GM19193 (cell line): ENCODE data around the gene DPP4.

ENCODE experiments used
- POLR2A ChIP-seq: IDR thresholded peaks from 4 replicates; pipeline ENCODE4 v1.6.1; 2011; ENCODE audit not compliant: insufficient read depth, insufficient read length; ENCODE audit errors: extremely low read depth

DPP4 gene

DNA sequence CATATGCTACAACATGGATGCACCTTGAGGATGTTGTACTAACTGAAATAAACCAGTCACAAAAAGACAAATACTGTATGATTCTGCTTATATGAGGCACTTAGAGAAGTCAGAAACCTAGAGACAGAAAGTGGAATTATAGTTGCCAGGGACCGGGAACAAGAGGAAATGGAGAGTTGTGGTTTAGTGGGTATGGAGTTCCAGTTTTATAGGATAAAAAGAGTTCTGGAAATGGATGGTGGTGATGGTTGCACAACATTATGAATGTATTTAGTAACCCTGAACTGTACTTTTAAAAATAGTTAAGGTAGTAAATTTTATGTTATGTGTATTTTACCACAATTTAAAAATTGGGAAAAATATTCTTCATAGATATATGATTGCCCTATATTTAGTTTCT lies 97.7 kb downstream of the DPP4 start:
- TF ChIP-seq POLR2A = no peak

DNA sequence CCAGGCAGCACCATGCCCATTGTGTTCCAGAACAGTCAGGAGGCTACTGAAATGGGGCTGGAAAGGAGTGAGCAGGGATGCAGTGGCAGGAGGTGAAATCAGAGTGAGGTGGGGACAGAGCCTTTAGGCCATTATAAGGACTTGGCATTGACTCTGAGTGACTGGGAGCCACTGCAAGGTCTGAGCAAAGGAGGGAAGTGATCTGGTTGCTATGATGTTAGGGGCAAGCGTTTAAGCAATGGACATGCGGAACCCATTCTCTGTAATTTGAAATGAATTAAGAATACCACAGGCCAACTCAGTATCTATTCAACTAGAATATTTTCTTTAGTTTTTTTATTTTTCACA lies 98.2 kb downstream of the DPP4 start:
- no peak for TF ChIP-seq POLR2A

DNA sequence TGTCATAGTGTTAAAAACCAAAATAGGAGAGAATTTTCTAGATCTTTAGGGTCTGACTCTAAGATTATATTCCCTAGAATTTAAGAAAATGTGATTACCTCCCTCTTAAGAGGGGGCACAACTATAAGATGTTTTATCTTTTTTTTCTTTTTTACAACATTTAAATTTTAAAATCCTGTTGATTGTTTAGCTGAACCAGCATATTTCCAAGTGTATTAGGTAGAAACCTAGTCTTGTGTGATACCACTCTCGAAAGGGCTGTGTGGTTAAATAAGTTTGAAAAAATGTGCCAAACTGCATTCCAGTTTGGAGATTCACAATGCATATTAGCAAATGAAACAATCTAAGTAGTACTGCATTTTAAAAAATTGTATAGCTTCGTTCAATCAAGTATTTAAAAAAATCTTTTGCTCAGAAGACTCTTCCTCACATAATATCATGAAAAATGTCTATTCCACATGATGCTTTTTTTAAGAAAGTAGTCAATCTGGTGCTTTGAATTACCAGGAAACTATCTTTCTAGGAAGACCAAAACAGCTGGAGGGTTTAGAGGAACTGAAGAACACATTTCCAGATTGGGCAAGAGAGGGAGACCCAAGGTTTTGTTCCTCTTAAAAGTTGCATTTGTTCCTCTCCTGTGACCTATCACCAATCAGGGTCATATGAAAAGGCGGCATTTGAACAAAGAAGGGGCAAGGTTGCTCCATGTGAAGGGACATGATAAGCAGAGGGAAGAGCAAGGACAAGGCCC lies 98.8 kb downstream of the DPP4 start:
- no peak for TF ChIP-seq POLR2A

DNA sequence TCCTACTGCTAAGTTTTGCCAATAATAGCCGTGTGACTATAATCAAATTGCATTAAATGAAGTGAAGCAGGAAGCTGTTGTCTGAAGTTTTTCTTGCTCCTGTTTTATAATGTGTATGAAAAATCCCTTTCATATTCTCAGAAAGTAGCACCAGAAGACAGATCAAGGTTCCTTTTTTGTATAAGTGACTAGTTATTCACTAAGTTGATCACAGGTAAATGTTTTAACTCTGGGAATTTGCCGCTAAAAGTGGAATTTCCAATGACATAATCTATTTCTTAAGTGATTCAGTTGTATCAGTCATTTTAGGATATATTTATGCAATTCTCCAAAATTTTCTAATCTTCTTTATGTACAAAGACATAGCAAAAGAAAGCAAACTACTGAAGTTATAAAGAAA lies 99.6 kb downstream of the DPP4 start:
- no peak for TF ChIP-seq POLR2A

DNA sequence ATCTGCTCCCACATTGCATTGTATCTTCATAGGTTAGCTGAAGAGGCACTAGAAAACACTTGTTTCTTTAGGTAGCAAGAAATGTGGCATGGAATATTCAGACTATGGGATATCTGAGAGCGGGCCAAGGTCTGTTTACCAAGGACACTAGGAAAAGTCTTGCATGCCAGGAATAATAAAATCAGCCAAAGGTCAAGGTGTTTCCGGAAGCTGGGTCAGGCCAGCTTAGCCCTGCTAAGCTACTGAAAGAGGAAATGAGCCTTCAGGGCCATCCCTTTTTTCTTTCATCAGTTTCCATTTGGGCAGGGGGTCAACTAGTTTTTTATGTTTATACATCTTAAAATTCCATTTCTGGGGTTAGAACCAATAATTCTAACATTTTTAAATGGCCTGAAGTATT lies 101.1 kb downstream of the DPP4 start:
- no peak for TF ChIP-seq POLR2A

DNA sequence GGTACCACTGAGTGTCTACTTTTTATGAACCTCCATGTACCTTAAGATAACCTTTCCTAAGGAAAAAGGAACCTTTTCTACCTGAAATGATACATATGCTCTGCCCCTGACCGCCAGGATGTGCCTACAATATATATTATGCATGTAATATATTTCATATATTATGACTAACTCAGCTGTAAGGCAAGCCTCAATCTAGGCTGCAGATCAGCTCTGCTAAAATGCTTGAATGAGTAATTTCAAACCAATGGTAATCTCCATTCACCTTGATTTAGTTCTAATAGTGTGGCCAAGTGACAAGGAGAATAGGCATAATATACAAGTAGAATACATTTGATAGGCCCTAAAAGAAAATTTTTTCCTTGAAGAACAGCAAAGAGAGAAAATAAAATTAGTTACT lies 101.8 kb downstream of the DPP4 start:
- no peak for TF ChIP-seq POLR2A

DNA sequence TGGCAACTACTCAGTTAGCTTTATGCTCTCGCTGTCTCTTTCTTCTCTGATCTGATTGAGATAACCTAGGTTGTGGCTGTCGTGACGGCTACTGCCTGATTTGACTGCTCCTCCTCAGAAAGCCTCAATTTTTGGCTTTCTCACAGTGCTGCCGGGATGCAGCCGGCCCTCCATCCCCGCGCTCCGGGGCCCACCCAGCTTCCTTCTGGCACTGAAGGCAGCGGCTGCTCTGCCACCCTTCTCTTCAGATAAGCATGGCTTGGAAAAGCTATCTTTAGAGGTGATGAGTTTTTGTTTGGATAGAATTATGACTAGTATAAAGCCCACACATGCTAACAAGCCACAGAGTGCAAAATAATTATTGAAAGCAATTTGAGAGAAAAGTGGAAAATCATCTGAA lies 102.5 kb downstream of the DPP4 start:
- TF ChIP-seq POLR2A = no peak

DNA sequence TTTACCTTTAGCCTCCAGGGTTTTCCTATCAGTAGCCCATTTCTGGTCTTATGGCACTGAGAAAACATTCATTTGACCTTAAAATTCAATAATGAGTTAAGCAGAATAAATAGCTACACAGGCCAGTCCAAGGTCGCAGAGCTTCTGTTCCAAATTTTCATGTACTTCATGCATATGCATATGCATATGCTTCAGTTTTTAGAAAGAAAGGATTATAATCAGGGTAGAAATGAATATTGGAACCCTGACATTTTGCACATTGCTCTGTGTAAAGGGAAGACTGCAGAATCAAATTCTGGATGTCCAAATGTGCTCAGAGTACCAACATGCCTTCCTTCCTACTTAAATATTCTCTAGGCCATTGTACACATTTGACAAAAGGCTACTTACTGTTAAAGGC lies 104.9 kb downstream of the DPP4 start:
- TF ChIP-seq POLR2A = no peak

DNA sequence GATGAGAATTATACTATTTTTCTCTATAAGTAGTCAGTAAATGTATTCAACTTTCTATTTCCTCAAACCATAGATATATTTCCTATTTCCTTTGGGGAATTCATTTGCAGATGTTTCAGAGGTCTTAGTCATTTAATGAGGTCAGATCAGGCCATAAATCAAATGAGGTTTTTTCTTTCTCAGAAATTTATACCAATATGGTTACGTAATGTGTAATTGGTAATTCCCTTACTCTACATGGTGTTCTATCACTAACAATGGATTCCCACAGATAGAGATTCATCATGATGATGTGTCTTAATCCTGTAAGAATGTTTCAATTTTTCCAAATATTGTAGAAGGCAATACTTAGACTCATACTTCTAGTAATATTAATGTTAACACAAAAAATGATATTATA lies 108.0 kb downstream of the DPP4 start:
- TF ChIP-seq POLR2A = no peak

DNA sequence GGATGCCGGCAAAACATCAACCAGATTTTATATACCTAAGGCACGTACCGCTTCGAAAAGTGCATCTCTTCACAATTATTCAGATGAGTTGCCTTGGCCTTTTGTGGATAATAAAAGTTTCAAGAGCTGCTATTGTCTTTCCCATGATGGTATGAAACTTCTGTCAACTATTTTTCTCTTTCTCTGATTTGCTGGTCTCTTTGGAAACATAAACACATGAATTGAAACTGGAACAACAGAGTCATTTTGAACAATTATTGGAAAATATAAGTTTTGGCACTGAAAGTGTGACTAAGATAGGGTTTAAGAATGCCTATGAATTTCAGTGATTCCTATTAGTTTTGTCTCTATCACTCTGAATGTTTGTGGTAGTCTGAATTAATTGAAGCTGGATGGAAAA lies 109.9 kb downstream of the DPP4 start:
- no peak for TF ChIP-seq POLR2A

DNA sequence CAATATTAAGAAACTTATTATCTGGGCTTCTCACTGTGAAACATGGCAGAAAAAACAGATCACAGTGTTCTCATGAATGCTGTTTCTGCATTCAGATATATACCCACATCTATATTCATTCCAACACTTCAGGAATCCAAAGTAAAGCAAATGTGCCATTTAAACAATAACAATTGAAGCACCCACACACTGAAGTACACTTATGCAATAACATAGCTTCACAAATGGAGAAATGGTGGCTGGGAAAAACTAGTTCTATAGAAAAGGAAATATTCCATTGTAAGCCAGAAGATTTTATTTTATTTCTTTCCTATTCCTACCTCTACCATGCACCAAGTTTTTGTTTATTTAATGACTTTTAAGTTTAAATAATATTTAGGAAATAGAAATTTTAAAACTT lies 111.9 kb downstream of the DPP4 start:
- TF ChIP-seq POLR2A = no peak

DNA sequence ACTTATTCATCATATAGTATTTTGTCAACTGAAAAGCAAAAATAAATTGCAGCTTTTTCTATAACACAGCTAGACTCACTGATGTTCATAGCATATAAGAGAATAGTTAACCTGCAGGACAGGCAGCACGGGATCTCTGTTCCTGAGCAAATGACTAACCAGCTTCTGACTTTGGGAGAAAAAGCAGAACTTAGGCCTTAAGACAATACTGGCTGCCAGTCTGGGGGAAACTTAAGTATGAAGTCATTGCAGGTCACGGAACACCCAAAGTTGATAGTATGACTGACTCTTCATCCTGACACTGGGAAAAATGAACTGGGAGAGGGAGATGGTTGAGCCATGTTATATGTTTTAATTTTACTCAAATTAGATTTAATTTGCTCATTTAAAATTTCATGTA lies 113.0 kb downstream of the DPP4 start:
- no peak for TF ChIP-seq POLR2A

DNA sequence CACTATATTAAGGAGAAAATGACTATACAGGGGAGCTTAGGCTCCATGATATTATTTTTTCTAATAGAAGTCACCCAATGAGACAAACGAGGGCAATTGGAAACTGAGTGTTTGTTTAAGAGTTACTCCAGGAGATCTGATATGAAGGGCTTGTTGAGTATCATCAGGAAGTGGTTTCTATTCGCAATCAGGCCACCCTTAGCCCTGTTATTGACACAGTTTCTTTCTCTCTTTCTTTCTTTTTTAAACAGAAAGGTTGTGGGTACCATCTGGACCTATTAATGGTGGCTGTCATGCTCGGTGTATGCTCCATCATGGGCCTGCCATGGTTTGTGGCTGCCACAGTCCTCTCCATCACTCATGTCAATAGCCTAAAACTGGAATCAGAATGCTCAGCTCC lies 117.3 kb downstream of the DPP4 start:
- TF ChIP-seq POLR2A = no peak

DNA sequence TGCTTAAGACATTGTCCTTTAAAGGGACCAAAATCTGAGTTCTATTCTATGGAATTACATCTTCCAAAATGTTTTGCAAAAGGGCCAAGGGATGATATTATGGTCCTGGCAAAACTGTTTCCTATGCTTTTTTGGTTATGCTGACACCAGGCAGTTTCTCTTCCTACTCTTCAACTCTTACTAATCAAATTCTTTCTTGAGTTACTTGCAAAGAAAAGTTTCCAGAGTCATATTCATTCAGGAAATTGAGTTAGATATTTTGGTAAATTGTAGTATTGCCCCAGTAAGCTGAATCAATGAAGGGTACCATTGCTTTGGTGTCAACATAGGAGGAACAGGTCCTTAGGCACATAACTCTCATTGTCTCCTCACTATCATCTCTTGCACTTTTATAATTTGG lies 118.8 kb downstream of the DPP4 start:
- TF ChIP-seq POLR2A = no peak

DNA sequence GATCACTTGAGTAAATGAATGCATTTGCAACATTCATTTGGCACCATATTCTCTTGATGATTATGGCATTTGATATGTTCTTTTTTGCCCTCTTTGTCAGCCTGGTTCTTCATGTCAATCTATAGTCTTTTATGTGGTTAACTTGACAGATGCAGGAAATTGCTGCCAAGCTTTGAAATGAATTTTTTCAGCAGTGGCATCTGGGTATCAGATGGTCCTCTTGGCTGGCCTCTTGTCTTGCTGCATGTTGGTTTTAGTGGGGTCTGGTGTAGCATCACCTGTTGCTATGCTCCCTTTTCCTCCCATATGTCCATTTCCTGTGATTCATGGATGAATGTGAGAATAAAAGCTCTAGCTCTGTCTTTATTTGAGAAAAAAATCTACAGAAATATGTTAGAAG lies 119.9 kb downstream of the DPP4 start:
- TF ChIP-seq POLR2A = no peak

DNA sequence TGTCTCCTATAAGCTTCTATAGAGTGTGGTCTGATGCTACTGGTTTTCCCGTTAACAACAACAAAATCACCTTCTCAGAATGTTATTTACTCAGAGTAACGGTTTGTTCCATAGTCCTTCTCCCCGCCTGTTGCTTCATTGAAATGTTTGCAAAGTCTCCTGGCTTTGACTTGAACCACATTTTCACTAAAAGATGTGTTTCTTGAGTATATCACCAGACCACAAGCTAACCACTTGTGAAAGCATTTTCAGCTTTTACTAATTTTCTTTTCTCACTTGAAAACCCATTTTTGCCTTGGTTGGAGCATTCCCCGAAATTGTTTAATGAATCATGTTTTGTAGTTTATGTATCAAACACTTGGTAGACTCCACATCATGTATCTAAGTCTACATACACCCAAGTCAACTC lies 121.2 kb downstream of the DPP4 start:
- no peak for TF ChIP-seq POLR2A

DNA sequence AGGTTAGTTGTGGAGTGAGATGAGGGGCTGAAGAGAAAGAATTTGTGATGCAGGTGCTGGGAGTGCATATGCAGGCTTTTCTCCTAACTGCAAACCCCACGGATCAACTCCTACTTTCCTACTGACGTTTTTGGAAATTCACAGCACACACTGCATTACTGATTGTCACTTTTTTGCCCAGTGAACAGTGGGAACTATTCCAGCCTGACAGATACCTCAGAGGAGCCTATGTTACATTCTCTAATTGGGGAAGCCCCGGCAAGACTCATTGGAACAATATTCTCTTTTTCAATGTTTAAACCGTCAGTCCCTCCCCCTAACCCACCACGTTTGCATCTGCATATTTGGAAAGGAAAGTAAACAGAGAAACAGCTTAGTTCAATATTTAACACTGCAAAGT lies 126.2 kb downstream of the DPP4 start:
- TF ChIP-seq POLR2A = no peak
